ENCODE measurements around the gene U2AF1L4. TPM values are rescaled to one million over a fixed set of nuclear protein-coding genes. Genes with fewer than 3 reads are reported as not detected.

U2AF1L4 gene
- total RNA-seq, 1 experiment from 2014 or later = 17.6 TPM

DNA sequence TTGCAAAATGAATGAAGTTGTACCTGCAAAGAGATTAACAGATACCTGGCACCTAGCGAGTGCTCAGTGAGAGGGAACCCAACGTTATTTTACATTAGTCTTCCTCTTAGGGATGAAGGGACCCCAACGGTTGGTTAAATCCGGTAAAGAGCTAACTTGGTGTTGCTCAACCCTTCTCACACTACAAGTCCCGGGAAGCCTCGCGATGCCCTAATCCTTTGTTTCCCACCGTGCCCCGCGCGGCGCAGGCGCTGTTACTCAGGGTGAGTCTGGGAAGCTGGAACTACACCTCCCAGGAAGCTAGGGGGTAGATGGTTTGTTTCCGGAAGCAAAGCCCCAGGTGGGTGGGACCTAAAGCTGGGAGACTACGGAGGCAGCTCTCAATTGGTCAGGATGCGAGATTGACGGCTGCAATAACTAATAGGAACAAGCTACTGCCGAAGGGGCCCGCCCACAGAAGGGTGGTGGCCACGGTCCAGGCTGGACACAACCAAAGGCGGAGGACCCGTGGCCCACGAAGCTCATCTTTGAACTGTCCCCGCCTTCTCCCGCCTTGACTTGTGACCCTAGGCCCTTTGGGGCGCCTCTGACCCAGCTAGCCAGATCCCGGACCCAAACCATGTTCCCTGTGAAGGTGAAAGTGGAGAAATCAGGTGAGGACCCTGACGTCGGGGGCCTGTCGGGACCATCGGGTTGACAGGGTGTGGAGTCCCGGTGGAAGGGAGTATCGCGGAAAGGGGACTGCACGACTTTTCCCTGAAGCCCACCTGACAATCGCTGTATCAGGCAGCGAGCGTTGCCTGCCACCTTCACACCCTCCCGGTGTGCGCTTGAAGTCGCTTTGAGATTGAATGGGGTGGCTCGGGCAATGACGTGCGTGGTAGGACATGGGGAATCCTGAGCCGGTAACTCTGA lies 3.1 kb upstream of the U2AF1L4 start, which contains the start of gene LIN37:
LIN37 (plus strand) TSS at position 471 of the 915 bp plus-strand sequence; CDS start at position 620, 149 bp downstream.
- Histone ChIP-seq H3K36me3 (peaks cover 14% of the 10 kb centered on the region), H3K9me3 (replicated peaks) (no peaks in the 10 kb centered on the region), H3K4me1 (replicated peaks) (peaks cover 11% of the 10 kb centered on the region), H3K27ac (0 out of 2 replicates have a peak within 1 kb of the TSS, but pooled peaks have one; percentile 14), H3K4me3 (peak within 1 kb of the TSS; percentile 58), H3K27me3 (replicated peaks) (no peaks in the 10 kb centered on the region)
- DNase-seq (ENCODE audit: low read depth in 1 of 2, low spot score in 2 of 2) = peak; percentile 99

DNA sequence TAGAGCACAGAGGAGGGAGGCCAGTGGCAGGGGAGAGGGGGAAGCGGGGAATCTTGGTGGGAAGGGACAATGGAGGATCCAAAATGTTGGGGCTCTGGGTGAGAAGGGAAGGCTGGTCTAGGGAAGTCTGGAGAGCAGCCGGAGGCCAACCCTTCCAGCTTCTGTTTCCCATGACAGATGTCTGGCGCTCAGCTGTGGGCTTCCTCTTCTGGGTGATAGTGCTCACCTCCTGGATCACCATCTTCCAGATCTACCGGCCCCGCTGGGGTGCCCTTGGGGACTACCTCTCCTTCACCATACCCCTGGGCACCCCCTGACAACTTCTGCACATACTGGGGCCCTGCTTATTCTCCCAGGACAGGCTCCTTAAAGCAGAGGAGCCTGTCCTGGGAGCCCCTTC lies 1.3 kb upstream of the U2AF1L4 start:
- peak overlapping the region; percentile 54 for H3K4me3 ChIP-seq
- no peak for DNase-seq (ENCODE audit: low read depth in 1 of 2, low spot score in 2 of 2)

DNA sequence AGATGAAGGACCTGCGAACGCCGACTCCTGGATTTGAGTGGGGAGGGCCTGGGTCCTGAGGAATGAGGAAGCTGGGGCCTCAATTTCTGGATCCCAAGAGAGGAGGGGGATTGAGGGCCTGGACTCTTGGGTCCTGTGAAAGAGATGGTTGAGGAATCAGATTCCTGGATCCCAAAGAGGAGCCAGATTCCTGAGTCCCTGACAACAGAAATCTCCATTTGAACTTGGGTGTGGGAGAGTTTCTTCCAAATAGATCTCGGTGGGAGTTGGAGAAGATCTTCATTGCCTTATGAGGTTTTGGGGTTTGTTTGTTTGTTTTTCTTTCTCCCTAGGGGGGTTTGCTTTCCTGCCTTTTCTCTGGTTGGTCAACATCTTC lies 857 bp upstream of the U2AF1L4 start:
- no peaks in the 10 kb centered on the region for H3K9me3 ChIP-seq (replicated peaks)
- H3K4me1 ChIP-seq (replicated peaks) = peaks cover 12% of the 10 kb centered on the region
- no peak for DNase-seq (ENCODE audit: low read depth in 1 of 2, low spot score in 2 of 2)
- no peaks in the 10 kb centered on the region for H3K27me3 ChIP-seq (replicated peaks)
- H3K27ac ChIP-seq = no peak overlapping the region; the same call in 1 of the 2 replicates
- peak overlapping the region; percentile 54 for H3K4me3 ChIP-seq
- H3K36me3 ChIP-seq = no peaks in the 10 kb centered on the region

More for the DNA sequence above, 1.3 kb upstream of the U2AF1L4 start:
- H3K27me3 ChIP-seq (replicated peaks) = no peaks in the 10 kb centered on the region
- H3K4me1 ChIP-seq (replicated peaks) = peaks cover 11% of the 10 kb centered on the region
- no peak overlapping the region for H3K27ac ChIP-seq
- H3K9me3 ChIP-seq (replicated peaks) = no peaks in the 10 kb centered on the region
- no peaks in the 10 kb centered on the region for H3K36me3 ChIP-seq

DNA sequence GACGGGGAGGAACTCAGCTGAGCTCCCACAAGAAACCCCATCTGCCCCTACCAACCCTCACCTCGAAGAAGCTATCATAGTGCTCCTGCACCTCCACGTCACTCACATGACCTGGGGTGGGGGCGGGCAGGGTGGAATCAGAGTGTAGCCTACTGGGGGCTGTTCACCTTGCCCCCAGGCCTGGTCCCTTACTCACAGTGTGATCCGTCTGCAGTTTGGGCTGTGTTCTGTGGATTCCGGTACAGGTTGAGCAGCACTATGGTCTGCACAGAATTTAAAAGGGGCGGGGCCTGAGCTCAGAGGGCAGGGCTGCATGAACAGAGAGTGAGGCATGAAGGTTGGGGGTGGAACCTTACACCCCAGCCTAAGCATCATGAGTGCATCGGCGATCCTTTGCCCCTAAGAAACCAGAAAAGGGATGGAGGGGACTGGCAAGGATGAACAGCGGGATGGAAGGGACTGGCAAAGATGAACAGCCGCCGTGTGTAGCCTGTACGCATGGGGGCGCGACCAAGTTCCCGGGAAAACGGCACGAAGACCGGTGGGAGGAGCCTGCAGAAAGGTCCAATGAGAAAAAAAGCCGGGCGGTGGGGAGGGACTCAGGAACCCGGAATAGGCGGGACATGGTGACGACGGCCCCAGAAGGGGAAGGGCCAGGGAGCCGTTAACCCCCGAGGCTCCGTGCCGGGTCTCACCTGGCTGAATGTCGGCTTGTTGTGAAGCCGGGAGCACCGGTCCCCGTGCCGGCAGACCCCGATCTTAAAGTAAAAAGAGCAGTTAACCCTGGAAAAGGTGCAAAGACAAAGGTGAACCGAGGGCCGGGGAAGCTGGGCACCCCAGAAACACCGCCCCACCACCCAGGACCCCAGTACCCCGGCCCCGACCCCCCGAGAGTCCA lies 539 bp downstream of the U2AF1L4 start:
- peak; percentile 93 to 97 for DNase-seq (ENCODE audit: low read depth in 1 of 2, low spot score in 2 of 2)
- H3K27ac ChIP-seq = peak overlapping the region; percentile 95
- no peaks in the 10 kb centered on the region for H3K36me3 ChIP-seq
- peak overlapping the region; percentile 54 for H3K4me3 ChIP-seq
- no peaks in the 10 kb centered on the region for H3K9me3 ChIP-seq (replicated peaks)
- H3K4me1 ChIP-seq (replicated peaks) = peaks cover 22% of the 10 kb centered on the region
- no peaks in the 10 kb centered on the region for H3K27me3 ChIP-seq (replicated peaks)

DNA sequence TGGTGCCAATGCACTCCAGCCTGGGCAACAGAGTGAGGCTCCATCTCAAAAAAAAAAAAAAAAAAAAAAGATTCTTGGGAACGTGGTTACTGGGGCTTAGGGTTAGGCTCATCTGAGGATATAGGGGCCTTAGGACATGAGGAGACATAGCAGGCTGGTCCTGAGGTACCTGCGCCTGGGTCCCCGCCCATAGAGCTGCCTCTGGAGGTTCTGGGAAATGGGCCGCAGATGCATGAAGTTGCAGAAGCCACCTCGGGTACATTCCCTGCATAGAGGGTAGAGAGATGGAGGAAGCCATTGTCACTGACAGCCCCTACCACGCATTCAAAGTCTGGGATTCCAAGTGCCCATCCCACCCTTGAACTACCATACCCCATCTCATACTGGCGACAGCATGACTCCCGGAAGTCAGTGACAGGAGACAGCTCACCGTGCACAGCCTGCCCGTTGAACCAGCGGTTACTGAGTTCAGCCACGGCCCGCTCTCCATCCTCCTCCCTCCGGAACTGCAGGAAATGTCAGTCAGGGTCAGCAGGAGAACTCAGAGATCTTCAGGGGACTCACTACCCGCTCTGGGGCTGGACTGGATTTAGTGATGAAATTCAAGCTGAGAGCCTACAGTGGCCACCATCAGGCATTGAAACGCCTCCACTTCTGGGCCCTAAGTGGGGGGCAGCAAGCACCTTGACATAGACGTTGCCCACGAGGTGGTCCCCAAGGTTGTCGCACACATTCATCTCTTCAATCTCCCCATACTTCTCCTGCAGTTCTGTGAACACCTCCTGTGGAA lies 1.4 kb downstream of the U2AF1L4 start:
- Histone ChIP-seq H3K4me3 (no peak overlapping the region), H3K4me1 (replicated peaks) (peaks cover 19% of the 10 kb centered on the region), H3K27me3 (replicated peaks) (no peaks in the 10 kb centered on the region), H3K27ac (no peak overlapping the region), H3K9me3 (replicated peaks) (no peaks in the 10 kb centered on the region), H3K36me3 (peaks cover 4% of the 10 kb centered on the region)
- DNase-seq (ENCODE audit: low read depth in 1 of 2, low spot score in 2 of 2) = no peak

DNA sequence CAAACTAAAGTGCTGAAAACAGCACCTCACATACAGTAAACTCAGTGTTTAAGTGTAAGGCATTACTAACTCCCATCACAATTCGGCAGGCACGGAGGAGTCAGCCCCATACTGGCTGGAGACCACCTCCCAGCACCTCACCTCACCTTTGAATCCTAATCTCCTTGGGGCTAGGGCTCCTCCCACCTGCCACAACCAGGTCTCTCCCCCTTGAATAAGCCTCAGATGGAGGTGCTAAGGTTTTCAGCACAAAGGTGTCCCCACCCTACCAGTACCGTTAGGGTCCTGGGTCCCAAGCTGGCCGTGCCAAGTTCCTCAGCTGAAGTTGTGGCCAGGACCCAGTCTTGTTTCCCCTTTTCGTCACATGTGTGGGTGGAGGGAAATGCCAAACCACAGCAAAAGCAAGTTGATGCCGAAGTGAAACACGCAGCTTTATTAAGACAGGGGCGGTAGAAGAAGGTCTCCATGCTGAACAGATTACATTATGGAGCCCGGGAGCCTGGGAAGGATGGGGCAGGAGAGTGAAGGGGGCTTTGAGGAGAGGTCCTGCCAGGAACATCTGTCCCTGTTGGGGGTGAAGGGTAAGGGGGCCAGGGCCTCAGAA lies 3.0 kb downstream of the U2AF1L4 start, which contains the start of gene IGFLR1:
IGFLR1 (minus strand) TSS at position 332 of the 604 bp plus-strand sequence. CDS start 1,272 bp downstream, outside the sequence.
- H3K36me3 ChIP-seq = peaks cover 20% of the 10 kb centered on the region
- H3K4me3 ChIP-seq = no peak within 1 kb of the TSS
- H3K9me3 ChIP-seq (replicated peaks) = no peaks in the 10 kb centered on the region
- peaks cover 16% of the 10 kb centered on the region for H3K4me1 ChIP-seq (replicated peaks)
- H3K27ac ChIP-seq = no peak within 1 kb of the TSS
- no peak for DNase-seq (ENCODE audit: low read depth in 1 of 2, low spot score in 2 of 2)
- no peaks in the 10 kb centered on the region for H3K27me3 ChIP-seq (replicated peaks)

DNA sequence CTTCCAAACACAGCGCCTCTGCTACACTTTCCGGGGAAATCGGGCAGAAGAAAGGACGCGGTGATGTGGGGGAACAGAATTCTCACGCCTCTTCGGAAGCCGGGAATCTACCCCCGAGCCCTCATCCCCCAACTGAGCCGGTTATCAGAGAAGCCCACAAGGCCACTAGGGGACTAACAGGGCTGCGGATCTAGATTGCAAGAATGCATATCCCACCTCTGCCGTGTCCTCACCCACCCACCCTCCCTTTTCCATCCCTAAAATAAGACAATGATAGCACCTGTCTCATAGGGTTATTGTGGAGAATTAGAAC lies 4.1 kb downstream of the U2AF1L4 start:
- no peaks in the 10 kb centered on the region for H3K27me3 ChIP-seq (replicated peaks)
- no peak for DNase-seq (ENCODE audit: low read depth in 1 of 2, low spot score in 2 of 2)
- H3K4me1 ChIP-seq (replicated peaks) = peaks cover 13% of the 10 kb centered on the region
- H3K4me3 ChIP-seq = peak overlapping the region; percentile 47
- no peak overlapping the region for H3K27ac ChIP-seq
- no peaks in the 10 kb centered on the region for H3K9me3 ChIP-seq (replicated peaks)
- peaks cover 31% of the 10 kb centered on the region for H3K36me3 ChIP-seq

DNA sequence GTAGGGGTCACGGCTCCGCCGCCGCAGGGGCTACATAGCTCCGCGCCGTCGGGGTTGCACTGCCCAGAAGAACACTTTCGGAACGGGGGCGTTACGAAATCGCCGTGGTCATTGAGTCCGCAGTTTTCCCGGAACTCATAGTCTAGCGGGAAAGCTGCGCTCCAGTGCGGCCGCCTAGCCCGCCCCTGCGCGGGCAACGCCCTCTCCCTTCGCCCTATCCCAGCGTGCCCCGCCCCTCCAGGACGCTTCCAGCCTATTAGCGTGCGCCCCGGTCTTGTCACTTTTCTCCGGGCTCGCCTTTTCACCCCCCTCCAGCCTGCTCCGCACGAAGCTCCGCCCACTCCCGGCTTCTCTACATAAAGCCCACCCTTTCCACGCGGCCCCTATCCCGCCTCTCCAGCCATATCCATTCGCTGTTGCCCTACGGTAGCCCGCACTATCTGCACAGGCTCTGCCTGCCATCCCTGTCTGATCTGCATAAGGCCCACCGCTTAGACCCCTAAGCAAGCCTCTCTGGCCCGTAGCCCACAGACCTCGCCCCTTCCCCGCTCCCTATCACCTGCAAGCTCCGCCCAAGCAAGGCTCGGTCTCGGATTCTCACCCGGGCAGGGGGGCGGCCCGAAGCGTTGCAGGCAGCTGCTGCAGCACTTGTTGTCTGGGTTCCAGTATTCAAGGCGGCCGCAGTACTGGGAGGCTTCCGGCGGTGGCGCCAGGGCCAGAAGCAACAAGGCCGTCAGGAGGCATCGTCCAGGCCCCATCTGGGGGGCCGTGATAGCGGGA lies 4.6 kb downstream of the U2AF1L4 start:
- no peak overlapping the region for H3K27ac ChIP-seq

DNA sequence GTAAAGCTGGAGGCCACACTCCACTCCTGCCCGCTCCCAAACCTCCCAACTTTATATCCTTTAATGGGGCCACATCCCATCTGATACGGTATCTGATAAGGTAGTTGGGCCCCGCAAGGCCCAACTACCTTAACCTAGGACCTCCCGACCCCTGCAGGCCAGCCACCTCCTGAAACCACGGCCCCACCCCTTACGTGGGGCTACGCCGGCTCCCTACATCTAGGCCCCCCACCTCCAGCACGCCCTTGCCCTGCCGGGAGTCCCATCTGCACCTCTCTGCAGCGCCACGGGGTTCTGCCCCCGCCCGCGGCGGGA lies 5.2 kb downstream of the U2AF1L4 start:
- H3K27ac ChIP-seq = no peak overlapping the region

More for the DNA sequence above, 4.6 kb downstream of the U2AF1L4 start:
- Histone ChIP-seq H3K4me3 (peak overlapping the region; percentile 47), H3K27me3 (replicated peaks) (no peaks in the 10 kb centered on the region), H3K4me1 (replicated peaks) (peaks cover 11% of the 10 kb centered on the region), H3K36me3 (peaks cover 36% of the 10 kb centered on the region), H3K9me3 (replicated peaks) (no peaks in the 10 kb centered on the region)
- DNase-seq (ENCODE audit: low read depth in 1 of 2, low spot score in 2 of 2) = peak; percentile 93 to 98

DNA sequence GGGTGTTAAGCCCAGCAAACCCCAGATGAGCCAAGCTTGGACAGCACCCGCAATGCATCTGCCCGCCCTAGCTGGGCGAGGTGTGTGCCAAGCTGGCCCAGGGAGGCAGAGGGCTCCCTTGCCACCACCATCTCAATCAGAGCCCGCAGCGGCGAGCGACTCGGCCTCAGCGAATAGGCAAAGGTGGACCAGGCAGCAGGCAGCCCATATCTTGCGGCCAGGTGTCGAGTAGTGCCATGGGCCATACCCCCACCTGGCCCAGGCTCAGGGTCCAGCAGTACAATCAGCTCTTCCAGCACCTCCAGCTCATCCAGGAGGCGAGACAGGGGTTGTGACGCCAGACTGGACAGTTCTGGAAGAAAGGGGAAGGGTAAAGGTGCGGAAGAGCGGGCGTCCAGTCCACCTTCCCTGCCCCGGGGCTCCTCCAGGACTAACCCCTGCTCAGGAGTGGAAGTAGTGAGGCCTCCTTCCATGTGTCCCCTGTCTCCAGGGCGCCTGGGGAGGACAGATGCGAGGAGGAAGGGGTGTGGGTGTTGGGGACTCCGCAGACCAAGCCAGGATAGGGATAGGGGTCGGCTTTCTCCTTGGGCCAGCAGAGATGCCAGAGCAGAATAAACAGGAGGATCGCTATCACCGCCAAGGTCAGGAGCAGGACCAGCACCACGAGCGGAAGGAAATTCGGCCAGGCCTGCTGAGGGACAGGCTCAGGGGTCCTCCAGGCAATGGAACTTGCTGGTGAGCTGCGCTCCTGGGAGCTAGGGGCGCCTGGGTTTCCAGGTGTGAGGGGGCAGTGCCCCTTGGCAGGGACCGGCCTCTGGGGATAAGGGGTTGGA lies 5.7 kb downstream of the U2AF1L4 start:
- Histone ChIP-seq H3K4me1 (replicated peaks) (peaks cover 11% of the 10 kb centered on the region), H3K9me3 (replicated peaks) (no peaks in the 10 kb centered on the region), H3K27me3 (replicated peaks) (no peaks in the 10 kb centered on the region), H3K4me3 (peak overlapping the region; percentile 47), H3K36me3 (peaks cover 47% of the 10 kb centered on the region), H3K27ac (no peak overlapping the region)
- peak in 1 of 2 experiments; percentile 16 for DNase-seq (ENCODE audit: low read depth in 1 of 2, low spot score in 2 of 2)

More for the DNA sequence above, 5.2 kb downstream of the U2AF1L4 start:
- Histone ChIP-seq H3K4me3 (peak overlapping the region; percentile 47), H3K36me3 (peaks cover 42% of the 10 kb centered on the region), H3K4me1 (replicated peaks) (peaks cover 11% of the 10 kb centered on the region), H3K9me3 (replicated peaks) (no peaks in the 10 kb centered on the region), H3K27me3 (replicated peaks) (no peaks in the 10 kb centered on the region)
- DNase-seq (ENCODE audit: low read depth in 1 of 2, low spot score in 2 of 2) = no peak

DNA sequence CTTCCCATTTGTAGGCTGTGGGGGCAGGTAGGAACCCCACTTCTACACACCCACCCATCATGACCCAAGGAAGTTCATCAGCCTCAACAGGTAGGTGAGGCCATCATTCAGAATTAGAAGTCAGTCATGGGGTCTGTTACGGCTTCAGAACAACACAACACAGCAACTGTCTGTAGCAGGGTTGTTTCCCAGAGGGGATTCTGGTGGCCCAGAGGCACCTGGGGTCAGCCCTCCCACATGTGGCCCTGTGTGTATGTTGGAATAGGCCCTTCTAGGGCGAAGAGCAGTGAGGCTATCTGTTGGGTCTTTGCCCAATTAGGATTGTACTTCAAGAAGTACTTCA lies 6.4 kb downstream of the U2AF1L4 start:
- H3K9me3 ChIP-seq (replicated peaks) = no peaks in the 10 kb centered on the region

More for the DNA sequence above, 6.4 kb downstream of the U2AF1L4 start:
- DNase-seq (ENCODE audit: low read depth in 1 of 2, low spot score in 2 of 2) = no peak
- peaks cover 54% of the 10 kb centered on the region for H3K36me3 ChIP-seq
- H3K4me1 ChIP-seq (replicated peaks) = peaks cover 11% of the 10 kb centered on the region
- H3K27ac ChIP-seq = no peak overlapping the region
- H3K4me3 ChIP-seq = no peak overlapping the region
- H3K27me3 ChIP-seq (replicated peaks) = no peaks in the 10 kb centered on the region
